Measurements from ENCODE around the gene LSAMP. TPM values are rescaled to one million over a fixed set of nuclear protein-coding genes. Genes with fewer than 3 reads are reported as not detected.

The LSAMP gene
- total RNA-seq, 1 experiment from 2014 or later: 3.1 TPM

DNA sequence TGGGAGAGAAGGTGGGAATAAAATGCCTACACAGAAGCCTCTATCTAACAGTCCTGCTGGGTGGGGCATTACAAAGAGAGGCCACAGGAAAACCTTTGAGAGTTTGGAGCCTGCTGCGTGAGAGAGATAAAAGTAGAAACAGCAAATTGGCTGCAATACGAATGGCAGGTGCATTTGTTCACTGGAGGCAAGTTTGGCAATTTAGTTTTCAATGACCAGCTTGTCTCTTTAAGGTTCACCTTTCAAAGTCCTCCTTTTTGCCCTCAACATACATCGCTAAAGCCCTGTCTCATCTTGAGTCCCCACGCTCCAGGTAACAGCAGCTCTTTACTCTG, 405.7 kb downstream of the LSAMP start:
- intact Hi-C loops (cut with micrococcal nuclease; ENCODE audit: unreplicated experiment) (no loop called here), in situ Hi-C loops (cut with HindIII; ENCODE audit: low pct_unique_long_range_greater_than_20kb, low sequenced_read_pairs) (no loop called here)
- Histone ChIP-seq H3K4me3 (ENCODE audit: low read depth in 2 of 2, low read length in 2 of 2) (no peak overlapping the region), H3K9me3 (ENCODE audit: control insufficient read depth, insufficient read depth, low read depth, low read length) (no peaks in the 10 kb centered on the region), H3K4me1 (ENCODE audit: control insufficient read depth, insufficient read depth, low read length) (no peaks in the 10 kb centered on the region), H3K27ac (ENCODE audit: low read length) (no peak overlapping the region), H3K36me3 (ENCODE audit: control insufficient read depth, insufficient read depth, low read length) (no peaks in the 10 kb centered on the region), H3K27me3 (ENCODE audit: control insufficient read depth, insufficient read depth, low read length) (no peaks in the 10 kb centered on the region)
- DNase-seq (ENCODE audit: low read depth, low spot score): no peak
- CTCF ChIA-PET: interaction anchor here (0.7 kb wide), 1 partner anchor 1883 kb away, joined by 3 read pairs; no protein-coding TSS in a partner anchor
- TF ChIP-seq REST (IDR thresholded peaks at IDR 0.05; ENCODE audit: insufficient read depth in 1 of 2, low read depth in 2 of 2, low read length in 1 of 2): no peak
- no peak for TF ChIP-seq TCF7L2 (IDR thresholded peaks at IDR 0.05; ENCODE audit: low read depth, low read length)
- POLR2A ChIA-PET: no interaction called here
- ATAC-seq: no peak
- no TSS peak for BruUV-seq (replicated peaks)

- H3K4me3 ChIP-seq (ENCODE audit: low read depth in 2 of 2, low read length in 2 of 2): no peak overlapping the region
- H3K9me3 ChIP-seq (ENCODE audit: control insufficient read depth, insufficient read depth, low read depth, low read length): no peaks in the 10 kb centered on the region
- POLR2A ChIA-PET: no interaction called here
- no peaks in the 10 kb centered on the region for H3K4me1 ChIP-seq (ENCODE audit: control insufficient read depth, insufficient read depth, low read length)
- in situ Hi-C loops (cut with HindIII; ENCODE audit: low pct_unique_long_range_greater_than_20kb, low sequenced_read_pairs) (no loop called here), intact Hi-C loops (cut with micrococcal nuclease; ENCODE audit: unreplicated experiment) (no loop called here)
- H3K36me3 ChIP-seq (ENCODE audit: control insufficient read depth, insufficient read depth, low read length): no peaks in the 10 kb centered on the region
- no peaks in the 10 kb centered on the region for H3K27me3 ChIP-seq (ENCODE audit: control insufficient read depth, insufficient read depth, low read length)
- CTCF ChIA-PET: interaction anchor here (0.7 kb wide), 1 partner anchor 1884 kb away, joined by 3 read pairs; no protein-coding TSS in a partner anchor
- ATAC-seq: no peak
- no TSS peak for BruUV-seq (replicated peaks)
- DNase-seq (ENCODE audit: low read depth, low spot score): no peak
- no peak overlapping the region for H3K27ac ChIP-seq (ENCODE audit: low read length)
- TF ChIP-seq REST (IDR thresholded peaks at IDR 0.05; ENCODE audit: insufficient read depth in 1 of 2, low read depth in 2 of 2, low read length in 1 of 2) (no peak), TCF7L2 (IDR thresholded peaks at IDR 0.05; ENCODE audit: low read depth, low read length) (no peak), SIN3A (IDR thresholded peaks at IDR 0.05; ENCODE audit: borderline replicate concordance, insufficient read depth, low read depth, low read length) (no peak), POLR2AphosphoS5 (IDR thresholded peaks at IDR 0.05; ENCODE audit: low read depth, low read length) (no peak)
- TF ChIP-seq, protein P1, sequence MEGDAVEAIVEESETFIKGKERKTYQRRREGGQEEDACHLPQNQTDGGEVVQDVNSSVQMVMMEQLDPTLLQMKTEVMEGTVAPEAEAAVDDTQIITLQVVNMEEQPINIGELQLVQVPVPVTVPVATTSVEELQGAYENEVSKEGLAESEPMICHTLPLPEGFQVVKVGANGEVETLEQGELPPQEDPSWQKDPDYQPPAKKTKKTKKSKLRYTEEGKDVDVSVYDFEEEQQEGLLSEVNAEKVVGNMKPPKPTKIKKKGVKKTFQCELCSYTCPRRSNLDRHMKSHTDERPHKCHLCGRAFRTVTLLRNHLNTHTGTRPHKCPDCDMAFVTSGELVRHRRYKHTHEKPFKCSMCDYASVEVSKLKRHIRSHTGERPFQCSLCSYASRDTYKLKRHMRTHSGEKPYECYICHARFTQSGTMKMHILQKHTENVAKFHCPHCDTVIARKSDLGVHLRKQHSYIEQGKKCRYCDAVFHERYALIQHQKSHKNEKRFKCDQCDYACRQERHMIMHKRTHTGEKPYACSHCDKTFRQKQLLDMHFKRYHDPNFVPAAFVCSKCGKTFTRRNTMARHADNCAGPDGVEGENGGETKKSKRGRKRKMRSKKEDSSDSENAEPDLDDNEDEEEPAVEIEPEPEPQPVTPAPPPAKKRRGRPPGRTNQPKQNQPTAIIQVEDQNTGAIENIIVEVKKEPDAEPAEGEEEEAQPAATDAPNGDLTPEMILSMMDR (IDR thresholded peaks at IDR 0.05): no peak
These were observed 406.2 kb downstream of the LSAMP start for GRCh38 chr3:116038968-116039650.
